NCI-H187 (cell line): ENCODE results near the gene MTF2.

Experiments used
- DNase-seq, 2 experiments: peaks; one replicate each; lab custom pipeline; 2025; lab: John Stamatoyannopoulos, UW

The MTF2 gene

DNA sequence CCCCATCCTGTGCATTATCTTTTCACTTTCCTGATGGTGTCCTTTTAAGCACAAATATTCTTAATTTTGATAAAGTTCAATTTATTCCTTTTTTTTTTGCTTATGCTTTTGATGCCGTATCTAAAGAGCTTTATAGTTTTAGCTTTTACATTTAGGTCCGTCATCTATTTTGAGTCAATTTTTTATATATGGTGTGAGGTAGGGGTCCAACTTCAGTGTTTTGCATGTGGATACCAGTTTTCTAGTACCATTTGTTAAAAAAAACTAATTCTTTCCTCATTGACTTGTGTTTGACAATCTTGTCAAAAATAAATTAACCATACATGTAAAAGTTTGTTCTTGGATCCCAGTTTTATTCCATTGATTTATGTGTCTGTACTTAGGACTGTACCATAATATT lies 4.9 kb downstream of the MTF2 start:
- no peak for DNase-seq

DNA sequence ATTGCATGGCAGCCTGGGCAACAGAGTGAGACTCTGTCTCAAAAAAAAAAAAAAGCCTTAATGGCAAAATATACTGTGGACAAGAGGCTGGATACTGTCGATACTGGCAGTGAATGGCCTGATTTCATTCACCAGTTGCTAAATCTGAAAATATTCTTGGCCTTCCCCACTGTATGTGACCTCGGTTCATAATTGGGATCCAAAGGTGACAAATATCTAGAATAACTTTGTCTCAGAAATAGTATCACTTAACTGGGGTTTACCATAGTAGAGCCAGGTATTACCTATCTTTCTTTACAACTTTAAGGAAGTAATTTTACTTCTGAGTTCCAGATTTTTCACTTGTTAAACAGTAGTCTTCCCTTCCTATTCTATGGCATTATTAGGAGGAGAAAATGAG lies 8.4 kb downstream of the MTF2 start:
- no peak for DNase-seq

DNA sequence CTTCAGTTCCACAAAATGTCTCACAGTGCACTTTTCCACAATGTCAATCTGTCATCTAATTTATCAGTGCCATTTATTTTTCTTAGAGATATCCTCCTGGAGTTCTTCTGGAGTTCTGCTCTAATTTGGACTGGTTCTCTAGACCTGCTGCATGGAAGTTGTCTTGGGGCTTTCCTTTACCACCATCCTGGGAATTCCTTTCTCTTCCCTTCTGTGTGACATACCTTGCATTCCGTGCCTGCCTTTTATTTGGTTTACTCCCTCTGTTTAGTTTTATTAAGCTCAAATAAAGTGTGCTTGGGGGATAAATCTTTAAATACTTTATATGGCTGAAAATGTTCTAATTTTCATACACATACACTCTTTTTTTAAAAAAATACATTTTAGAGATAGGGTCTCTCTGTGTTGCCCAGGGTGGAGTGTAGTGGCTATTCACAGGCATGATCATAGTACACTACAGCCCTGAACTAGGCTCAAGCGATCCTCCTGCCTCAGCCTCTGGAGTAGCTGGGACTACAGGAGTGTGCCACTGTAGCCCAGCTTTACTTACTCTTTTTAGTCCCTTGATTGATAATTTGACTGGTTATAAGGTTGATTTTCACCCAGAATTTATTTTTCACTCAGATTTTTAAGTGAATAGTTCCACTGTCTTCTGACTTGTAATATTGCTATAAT lies 14.4 kb downstream of the MTF2 start:
- no peak for DNase-seq

DNA sequence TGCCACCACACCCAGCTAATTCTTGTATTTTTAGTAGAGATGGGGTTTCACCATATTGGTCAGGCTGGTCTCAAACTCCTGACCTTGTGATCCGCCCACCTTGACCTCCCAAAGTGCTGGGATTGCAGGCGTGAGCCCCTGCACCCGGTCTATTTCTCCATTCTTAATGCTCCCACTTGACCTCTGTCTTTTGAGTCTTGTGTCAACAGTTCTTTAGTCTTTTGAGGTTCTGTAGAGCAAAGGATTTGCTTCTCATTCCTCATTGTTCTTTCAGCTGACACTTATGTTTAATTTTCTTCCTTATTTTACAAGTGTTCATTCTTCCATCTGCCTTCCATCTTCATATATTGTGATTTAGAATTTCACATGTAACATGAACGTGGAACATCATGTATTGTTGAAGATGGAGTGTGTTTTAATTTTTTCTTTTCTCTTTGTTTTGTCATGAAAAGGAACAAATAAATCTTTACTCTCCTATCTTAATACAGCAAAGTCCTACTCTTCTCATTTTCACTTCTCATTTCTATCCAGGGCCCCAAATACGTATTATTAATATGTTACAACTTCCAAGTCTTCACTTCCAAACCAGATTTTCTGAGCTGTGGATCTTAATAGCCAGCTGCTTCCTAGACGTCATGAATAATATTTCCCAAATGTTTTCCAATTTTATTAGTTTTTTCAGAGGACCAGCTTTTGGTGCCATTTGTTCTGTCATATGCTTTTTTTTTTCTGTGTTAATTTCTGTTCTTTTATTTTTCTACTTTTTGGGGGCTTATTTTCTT lies 16.9 kb downstream of the MTF2 start:
- DNase-seq: no peak

DNA sequence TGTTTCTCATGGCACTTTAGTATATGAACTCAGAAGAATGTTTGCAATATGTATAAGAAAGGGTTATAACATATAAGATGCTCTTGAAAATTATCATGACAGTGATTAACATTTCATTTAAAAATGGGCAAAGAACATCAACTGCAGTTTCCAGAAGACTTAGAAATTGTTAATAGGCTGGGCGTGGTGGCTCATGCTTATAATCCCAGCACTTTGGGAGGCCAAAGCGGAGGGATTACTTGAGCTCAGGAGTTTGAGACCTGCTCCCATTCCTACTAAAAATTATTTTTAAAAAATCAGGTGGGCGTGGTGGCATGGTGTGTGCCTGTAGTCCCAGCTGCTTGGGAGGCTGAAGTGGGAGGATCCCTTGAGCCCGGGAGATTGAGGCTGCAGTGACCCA lies 23.1 kb downstream of the MTF2 start:
- no peak for DNase-seq

DNA sequence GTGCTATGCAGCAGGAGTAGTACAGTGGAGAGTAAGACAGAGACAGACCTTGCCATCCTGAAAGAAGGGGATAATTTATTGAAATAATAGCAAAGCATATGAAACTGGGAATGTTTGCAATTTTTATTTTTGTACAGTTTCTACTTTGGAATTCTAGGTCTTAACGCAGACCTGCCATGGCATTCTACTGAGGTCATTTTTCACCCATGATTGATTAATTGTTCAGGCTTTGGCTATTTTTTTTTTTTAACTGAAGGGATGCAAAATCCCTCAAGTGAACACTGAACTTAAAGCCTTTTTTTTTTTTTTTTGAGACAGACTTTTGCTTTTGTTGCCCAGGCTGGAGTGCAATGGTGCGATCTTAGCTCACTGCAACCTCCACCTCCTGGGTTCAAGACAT lies 27.1 kb downstream of the MTF2 start:
- DNase-seq: no peak

DNA sequence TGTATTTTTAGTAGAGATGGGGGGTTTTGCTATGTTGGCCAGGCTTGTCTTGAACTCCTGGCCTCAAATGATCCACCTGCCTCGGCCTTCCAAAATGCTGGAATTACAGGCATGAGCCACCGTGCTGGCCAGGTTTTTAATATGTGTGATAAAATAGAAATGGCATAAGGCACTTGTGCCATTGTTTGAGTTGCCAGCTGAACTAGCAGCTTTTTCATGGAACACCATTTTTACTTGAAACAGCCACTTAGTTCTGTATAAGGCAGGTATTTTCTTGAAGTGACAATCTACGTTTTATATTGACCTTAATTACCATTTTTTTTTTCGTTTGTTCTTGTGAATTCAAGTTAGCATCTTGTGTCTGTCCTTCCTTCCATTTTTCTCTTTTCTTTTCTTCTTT lies 28.3 kb downstream of the MTF2 start:
- no peak for DNase-seq

DNA sequence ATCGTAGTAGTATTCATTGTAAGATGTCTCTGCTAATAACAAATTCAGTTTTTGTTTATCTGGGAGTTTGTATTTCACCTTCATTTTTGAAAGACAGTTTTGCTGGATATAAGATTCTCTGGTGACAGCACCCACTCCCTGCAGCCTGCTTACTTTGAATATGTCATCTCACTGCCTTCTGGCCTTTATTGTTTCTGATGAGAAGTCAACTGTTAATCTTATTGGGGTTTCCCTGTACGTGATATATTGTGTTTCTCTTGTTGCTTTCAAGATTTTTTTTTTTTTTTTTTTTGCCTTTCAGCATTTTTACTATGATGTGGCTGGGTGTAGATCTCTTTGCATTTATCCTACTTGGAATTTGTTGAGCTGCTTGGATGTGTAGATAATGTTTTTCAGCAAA lies 29.3 kb downstream of the MTF2 start:
- no peak for DNase-seq

DNA sequence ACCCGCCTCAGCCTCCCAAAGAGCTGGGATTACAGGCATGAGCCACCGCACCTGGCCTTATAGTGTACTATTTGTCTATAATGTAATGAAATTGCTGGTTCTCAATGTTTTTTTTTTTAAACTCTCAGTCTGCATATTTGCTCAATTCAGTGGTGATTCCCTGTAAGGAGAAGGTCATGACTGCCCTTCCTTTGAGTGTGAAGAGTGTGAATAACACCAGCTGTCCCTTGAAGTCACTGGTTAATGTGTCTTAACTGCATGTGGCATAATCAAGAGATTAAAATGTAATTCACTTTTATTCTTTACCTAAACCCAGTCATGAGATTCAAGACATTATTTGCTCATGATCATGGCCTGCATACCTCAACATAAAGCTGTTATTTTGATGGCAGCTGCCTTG lies 30.5 kb downstream of the MTF2 start:
- no peak for DNase-seq

DNA sequence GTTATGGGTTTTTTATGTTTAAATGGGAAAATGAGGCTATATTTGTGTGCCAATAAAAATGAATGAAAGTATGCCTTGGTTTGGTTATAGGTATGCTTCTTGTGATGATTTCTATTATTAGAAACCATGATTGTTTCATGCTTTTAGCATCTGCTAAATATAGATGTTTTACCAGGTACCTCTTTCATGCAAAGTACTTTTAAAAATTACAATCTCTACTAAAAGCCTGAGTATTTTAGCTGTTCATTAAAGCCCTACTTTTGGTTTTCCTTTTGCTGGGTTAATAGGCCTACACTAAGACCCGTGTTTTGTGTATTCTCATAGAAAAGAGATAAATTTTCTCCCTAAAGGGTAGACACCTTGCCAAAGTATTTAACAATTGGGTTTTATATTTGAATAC lies 32.0 kb downstream of the MTF2 start:
- no peak for DNase-seq

DNA sequence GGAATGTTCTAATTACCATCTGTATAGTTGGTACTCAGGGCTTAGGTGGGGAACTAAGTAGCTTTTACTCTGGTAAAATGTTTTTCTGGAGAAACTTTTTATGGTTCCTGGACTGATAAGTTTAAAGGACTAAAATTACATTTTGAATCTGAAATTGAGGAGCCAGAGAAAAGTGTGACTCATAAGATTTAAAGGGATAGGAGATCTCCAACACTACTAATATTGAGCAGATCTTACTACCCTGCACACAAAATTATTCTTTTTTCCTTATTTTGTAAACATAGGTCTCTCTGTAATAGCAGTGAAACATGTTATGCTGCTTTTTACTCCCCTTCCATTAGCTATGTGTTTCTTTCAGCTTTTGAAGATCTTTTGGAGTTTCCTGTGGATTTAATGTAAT lies 32.5 kb downstream of the MTF2 start:
- DNase-seq: no peak

DNA sequence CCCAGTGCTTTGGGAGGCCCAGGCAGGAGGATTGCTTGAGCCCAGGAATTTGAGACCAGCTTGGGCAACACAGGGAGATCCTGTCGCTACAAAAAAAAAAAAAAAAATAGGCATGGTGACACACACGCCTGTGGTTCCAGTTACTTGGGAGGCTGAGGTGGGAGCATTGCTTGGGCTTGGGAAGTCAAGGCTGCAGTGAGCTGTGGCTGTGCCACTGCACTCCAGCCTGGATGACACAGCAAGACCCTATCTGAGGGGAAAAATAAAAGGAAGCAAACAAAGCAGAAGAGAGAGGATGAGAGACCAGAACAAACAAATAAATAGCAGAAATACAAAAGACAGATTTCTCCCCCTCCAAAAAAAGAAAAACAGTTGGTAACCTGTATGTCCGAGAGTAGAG lies 34.0 kb downstream of the MTF2 start:
- DNase-seq: no peak

DNA sequence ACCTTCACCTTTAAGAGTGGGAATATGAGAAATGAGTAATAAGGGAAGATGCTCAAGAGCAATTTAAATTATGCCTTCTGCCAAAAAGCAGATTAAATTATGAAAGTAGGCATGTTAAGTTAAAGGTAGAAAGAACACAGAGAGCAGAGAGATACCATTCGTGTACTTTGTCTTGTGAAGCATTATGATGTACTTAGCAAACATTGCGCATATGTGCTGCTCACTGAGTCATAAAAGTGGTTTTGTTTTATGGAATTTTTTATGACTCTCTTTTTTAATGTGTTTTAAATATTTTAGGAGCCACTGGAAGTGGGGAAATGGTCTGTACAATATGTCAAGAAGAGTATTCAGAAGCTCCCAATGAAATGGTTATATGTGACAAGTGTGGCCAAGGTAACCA lies 35.3 kb downstream of the MTF2 start:
- DNase-seq: no peak

DNA sequence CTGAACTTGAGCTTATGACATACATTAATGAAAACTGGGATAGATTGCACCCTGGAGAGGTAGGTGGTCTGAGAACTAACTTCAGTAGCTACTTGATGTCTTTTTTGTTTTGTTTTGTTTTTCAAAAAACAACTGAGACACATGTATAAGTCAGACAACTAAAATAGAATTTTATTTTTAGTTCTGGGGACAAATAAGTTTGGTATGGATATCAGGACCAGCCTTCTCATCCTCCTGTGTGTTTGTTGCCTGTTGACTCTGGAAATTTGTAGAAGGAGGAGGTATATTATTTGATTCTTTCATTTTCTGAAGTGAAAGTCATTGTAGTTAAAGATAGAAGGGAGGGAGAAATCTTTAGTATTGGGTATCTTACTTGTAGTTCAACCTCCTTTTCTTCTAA lies 41.5 kb downstream of the MTF2 start:
- no peak for DNase-seq

DNA sequence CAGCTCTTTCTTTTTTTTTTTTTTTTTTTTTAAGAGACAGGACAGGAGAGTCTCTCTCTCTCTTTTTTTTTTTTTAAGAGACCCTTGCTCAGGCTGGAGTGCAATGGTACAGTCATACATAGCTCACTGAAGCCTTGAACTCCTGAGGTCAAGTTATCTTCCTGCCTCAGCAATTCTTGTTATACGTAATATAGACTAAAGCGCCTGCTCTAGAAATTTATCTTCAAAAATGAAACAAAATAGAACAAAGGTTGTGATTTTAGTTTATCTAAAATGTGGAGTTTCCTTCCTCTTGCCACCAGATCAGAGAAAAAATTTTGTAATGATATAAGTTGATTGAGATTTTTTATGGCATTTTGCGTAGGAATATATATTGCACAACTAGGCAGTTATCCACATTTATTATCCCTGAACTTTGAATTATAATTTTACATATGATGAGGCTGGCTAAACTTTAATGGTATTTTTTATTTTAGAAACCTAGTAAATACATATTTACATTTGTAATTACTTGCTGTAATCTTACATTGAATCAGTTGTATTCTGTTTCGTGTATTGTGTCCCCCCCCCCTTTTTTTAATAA lies 44.2 kb downstream of the MTF2 start:
- no peak for DNase-seq

DNA sequence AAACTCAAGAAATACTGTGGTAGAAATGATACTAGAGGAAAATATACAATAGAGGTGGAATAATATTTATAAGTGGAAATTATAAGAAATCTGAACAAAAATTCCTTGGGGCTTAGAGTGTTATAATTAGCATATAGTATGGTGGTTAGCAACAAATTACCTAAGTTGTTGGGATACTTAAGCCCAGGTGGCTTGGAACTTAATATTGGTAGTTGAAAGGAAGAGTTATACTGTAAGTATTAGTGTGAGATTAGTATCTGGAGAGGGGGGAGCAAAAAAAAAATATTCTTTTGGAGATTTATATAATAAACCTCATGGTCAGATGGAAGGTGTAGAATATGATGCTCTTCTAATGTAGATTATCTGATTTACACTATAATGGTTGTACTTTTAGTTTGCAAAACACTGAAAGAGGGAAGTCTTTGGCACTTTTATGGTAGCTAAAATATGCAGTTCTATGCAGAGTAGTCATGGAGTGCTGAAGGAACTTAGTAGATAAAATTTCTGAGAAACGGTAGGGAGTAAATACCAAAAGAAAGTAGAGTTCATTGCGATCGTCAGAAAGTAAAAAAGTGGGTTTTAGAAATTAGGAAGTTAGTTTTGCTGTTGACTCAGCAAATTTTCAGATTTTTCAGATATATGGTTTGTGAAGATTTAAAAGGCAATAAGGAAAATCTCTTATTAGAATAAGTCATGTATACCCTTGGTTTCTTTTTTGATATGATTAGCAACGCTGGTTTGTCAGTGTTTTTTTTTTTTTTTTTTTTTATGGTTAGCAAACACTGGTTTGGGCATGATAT lies 45.7 kb downstream of the MTF2 start:
- DNase-seq: no peak

DNA sequence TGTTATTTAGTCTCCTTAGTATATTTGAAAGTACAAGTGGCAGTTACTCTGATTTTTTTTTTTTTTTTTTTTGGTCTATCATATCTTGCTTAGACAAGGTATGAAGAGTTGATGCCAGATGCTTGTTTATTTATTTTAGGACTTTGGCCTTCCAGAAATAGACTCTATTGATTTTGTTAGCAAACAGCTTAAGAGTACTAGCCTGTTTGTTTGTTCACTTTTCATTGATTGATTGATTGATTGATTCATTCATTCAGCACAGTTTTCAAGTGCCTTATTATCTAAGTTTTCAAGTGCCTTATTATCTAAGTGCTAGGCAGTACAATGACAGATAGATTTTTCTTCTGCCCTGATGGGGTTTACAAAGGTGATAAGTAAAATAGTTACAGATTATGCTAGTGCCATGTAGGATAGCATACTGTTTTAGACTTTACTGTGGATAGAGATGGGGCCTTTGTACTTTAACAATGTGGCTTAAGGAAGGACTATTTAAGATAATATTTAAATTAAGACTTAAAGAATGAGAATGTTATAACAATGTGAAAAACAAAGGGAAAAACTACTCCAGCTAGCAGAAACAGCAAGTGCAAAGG lies 50.5 kb downstream of the MTF2 start:
- no peak for DNase-seq

DNA sequence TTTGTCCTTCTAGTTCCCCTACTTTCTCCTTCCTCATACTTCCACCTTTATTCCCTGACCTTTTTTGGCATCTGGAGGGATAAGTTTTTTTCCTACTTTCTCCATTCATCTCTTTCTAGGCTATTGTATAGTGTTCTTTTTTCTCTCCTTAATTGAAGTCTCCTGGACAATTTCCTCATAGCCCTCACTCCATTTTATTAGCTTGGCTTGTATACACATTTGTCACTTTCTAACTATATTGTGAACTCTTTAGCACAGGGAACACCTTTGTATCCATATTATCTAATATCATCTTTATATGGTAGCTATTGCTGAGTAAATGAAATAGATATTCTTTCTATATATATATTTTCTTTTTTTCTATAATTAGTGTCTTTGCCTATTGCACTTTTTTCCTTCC lies 53.6 kb downstream of the MTF2 start:
- no peak for DNase-seq

DNA sequence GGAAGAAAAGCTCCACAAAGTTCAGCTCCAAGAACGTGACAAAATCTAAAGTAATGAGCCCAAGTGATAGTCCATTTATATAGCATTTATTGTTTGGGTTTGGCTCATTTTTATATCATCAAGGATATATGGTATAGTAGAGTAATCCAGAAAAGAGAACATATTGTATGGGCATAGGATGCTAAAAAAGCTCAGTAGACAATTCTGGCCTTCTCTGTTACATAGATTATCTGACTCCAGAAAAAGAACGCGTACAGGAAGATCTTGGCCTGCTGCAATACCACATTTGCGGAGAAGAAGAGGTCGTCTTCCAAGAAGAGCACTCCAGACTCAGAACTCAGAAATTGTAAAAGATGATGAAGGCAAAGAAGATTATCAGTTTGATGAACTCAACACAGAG lies 57.4 kb downstream of the MTF2 start:
- DNase-seq: no peak

DNA sequence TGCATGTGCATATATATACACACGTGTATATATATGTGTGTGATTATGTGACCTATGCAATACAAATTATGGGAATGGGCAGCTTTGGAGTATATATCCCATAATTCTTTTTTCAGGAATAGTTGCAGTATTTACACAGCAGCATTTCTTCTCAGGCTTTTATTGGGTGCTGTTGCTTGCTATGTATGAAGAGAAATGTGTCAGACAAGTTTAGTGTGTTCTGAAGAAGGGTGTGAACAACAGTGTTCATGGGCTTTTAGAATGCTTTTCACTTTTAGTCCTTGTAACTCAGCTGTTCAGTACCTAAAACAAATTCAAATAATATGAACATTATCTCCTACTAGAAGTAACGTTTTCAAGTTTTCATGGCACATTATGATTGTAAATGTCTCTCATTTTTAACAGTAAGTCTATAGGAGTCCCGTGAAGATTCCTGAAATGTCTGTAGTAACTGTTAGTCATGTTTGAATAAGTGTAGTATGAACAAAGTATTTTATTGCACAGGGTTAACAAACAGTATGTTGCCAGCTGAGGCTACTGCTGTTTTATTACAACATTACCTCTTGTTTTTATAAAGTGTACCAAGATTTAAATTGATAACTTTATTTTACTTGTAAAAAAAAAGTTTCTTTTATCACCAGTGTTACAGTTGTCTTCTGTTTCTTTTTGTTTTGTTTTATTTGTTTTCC lies 58.7 kb downstream of the MTF2 start:
- no peak for DNase-seq

DNA sequence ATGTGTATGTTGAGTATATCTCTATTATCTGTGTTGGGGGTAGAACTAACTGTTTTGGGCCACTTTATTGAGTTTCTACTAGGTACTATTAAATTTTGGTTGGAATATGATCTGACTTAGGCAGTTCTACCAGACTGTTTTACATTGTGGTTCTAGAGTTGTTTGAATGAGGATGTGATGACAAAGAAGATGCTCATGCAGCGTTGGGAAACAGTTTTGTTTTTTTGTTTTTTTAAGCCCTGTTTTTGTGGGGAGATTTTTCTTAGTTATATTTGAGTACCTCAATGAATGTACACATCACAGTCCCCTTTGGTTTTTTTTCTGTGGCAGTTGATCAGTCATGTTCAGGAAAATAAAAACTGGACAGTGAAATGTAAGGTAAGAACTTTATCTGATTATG lies 61.0 kb downstream of the MTF2 start:
- no peak for DNase-seq

DNA sequence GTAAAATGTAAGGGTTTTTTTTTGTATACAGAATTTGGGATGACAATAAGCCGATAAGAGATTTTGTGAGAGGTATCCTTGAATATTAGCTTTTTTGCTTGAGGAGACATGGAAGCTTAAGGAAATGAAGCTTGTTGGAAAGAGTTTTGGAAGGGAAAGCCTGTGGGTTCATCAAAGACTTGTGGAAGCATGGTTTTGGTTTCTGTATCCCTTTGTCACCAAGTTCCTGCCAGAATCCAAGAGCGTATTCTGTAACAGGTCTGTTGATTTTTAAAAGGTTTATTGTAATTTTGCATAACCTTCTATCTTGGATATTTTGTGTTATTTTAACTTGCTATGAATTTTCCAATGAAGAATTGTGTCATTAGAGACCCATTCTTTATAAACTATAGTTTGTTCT lies 63.1 kb downstream of the MTF2 start:
- DNase-seq: no peak
